Measurements from ENCODE around the gene MIR17HG. TPM values are rescaled to one million over a fixed set of nuclear protein-coding genes. Genes with fewer than 3 reads are reported as not detected.
"Not testable (repeated sequence)": the region's sequence is repeated elsewhere in the genome, so short reads cannot be mapped to it uniquely, and the experiment has no call there.

MIR17HG gene
- total RNA-seq, 1 experiment from 2014 or later, result 9.1 TPM

- in situ Hi-C loops (cut with HindIII; ENCODE audit: low pct_unique_long_range_greater_than_20kb, low sequenced_read_pairs), result no loop called here
- no peak for DNase-seq (ENCODE audit: low read depth, low spot score)
These were observed 17.8 kb upstream of the MIR17HG start for GRCh38 chr13:91329733-91330132.

- in situ Hi-C loops (cut with HindIII; ENCODE audit: low pct_unique_long_range_greater_than_20kb, low sequenced_read_pairs), result no loop called here
- DNase-seq (ENCODE audit: low read depth, low spot score), result no peak
These were observed 16.2 kb upstream of the MIR17HG start for GRCh38 chr13:91331047-91331915.

- in situ Hi-C loops (cut with HindIII; ENCODE audit: low pct_unique_long_range_greater_than_20kb, low sequenced_read_pairs), result no loop called here
- DNase-seq (ENCODE audit: low read depth, low spot score), result no peak
These were observed 1.4 kb upstream of the MIR17HG start for GRCh38 chr13:91346062-91346461.

- in situ Hi-C loops (cut with HindIII; ENCODE audit: low pct_unique_long_range_greater_than_20kb, low sequenced_read_pairs), result no loop called here
- no peak for DNase-seq (ENCODE audit: low read depth, low spot score)
These were observed 661 bp upstream of the MIR17HG start for GRCh38 chr13:91346850-91347201.

- peak; percentile 30 for DNase-seq (ENCODE audit: low read depth, low spot score)
- in situ Hi-C loops (cut with HindIII; ENCODE audit: low pct_unique_long_range_greater_than_20kb, low sequenced_read_pairs), result no loop called here
These were observed 764 bp downstream of the MIR17HG start for GRCh38 chr13:91347996-91348905.

- peak; percentile 87 for DNase-seq (ENCODE audit: low read depth, low spot score)
- in situ Hi-C loops (cut with HindIII; ENCODE audit: low pct_unique_long_range_greater_than_20kb, low sequenced_read_pairs), result no loop called here
These were observed 1.5 kb downstream of the MIR17HG start for GRCh38 chr13:91348906-91349435.

- in situ Hi-C loops (cut with HindIII; ENCODE audit: low pct_unique_long_range_greater_than_20kb, low sequenced_read_pairs), result no loop called here
- DNase-seq (ENCODE audit: low read depth, low spot score), result no peak
These were observed 2.8 kb downstream of the MIR17HG start for GRCh38 chr13:91349992-91350911.

- DNase-seq (ENCODE audit: low read depth, low spot score), result no peak
- in situ Hi-C loops (cut with HindIII; ENCODE audit: low pct_unique_long_range_greater_than_20kb, low sequenced_read_pairs), result no loop called here
These were observed 3.6 kb downstream of the MIR17HG start for GRCh38 chr13:91351123-91351522.

GRCh38 chr13:91351980-91352379 is 4.5 kb downstream of the MIR17HG start:
- DNase-seq (ENCODE audit: low read depth, low spot score), result no peak
- in situ Hi-C loops (cut with HindIII; ENCODE audit: low pct_unique_long_range_greater_than_20kb, low sequenced_read_pairs), result no loop called here

GRCh38 chr13:91352891-91353290 is 5.4 kb downstream of the MIR17HG start:
- in situ Hi-C loops (cut with HindIII; ENCODE audit: low pct_unique_long_range_greater_than_20kb, low sequenced_read_pairs); DNase-seq (ENCODE audit: low read depth, low spot score): not testable (repeated sequence)

GRCh38 chr13:91353494-91353893 is 6.0 kb downstream of the MIR17HG start:
- in situ Hi-C loops (cut with HindIII; ENCODE audit: low pct_unique_long_range_greater_than_20kb, low sequenced_read_pairs), result no loop called here
- DNase-seq (ENCODE audit: low read depth, low spot score), result no peak

GRCh38 chr13:91355099-91355825 is 7.8 kb downstream of the MIR17HG start:
- DNase-seq (ENCODE audit: low read depth, low spot score), result no peak
- in situ Hi-C loops (cut with HindIII; ENCODE audit: low pct_unique_long_range_greater_than_20kb, low sequenced_read_pairs), result no loop called here

- DNase-seq (ENCODE audit: low read depth, low spot score), result no peak
- in situ Hi-C loops (cut with HindIII; ENCODE audit: low pct_unique_long_range_greater_than_20kb, low sequenced_read_pairs), result no loop called here
These were observed 8.6 kb downstream of the MIR17HG start for GRCh38 chr13:91355826-91356710.

GRCh38 chr13:91356919-91357612 is 9.6 kb downstream of the MIR17HG start:
- in situ Hi-C loops (cut with HindIII; ENCODE audit: low pct_unique_long_range_greater_than_20kb, low sequenced_read_pairs), result no loop called here
- no peak for DNase-seq (ENCODE audit: low read depth, low spot score)

- no peak for DNase-seq (ENCODE audit: low read depth, low spot score)
- in situ Hi-C loops (cut with HindIII; ENCODE audit: low pct_unique_long_range_greater_than_20kb, low sequenced_read_pairs), result no loop called here
These were observed 10.3 kb downstream of the MIR17HG start for GRCh38 chr13:91357613-91358386.
